ENCODE data around the gene ZBTB21. TPM values are rescaled to one million over a fixed set of nuclear protein-coding genes. Genes with fewer than 3 reads are reported as not detected.

ZBTB21 gene
- total and polyA plus RNA-seq, 9 of the 15 experiments (the other 6 are each of a cell fraction or from before 2014, with no cell fraction given), result 2.2 to 15.2 (median 8.7) TPM

DNA sequence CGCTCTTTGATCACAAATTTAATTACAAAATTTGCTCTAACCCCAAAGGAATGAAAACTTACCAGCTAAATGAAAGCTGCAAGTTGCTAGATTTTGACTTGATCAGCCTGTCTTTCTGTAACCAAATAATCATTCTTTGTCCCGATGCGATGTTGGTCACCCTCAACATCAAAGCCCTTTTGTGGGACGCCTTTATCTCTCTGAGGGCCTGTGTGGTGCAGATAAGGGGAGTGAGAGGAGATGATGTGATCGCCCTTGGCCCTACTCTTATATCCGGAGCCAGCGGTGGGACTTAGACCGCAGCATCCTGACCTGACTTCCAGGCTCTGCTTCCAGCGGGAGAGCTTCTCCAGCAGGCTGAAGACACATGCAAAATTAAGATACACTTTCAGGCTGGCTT is 41.6 kb upstream of the ZBTB21 start (continued):
- TF ChIP-seq, protein P1, sequence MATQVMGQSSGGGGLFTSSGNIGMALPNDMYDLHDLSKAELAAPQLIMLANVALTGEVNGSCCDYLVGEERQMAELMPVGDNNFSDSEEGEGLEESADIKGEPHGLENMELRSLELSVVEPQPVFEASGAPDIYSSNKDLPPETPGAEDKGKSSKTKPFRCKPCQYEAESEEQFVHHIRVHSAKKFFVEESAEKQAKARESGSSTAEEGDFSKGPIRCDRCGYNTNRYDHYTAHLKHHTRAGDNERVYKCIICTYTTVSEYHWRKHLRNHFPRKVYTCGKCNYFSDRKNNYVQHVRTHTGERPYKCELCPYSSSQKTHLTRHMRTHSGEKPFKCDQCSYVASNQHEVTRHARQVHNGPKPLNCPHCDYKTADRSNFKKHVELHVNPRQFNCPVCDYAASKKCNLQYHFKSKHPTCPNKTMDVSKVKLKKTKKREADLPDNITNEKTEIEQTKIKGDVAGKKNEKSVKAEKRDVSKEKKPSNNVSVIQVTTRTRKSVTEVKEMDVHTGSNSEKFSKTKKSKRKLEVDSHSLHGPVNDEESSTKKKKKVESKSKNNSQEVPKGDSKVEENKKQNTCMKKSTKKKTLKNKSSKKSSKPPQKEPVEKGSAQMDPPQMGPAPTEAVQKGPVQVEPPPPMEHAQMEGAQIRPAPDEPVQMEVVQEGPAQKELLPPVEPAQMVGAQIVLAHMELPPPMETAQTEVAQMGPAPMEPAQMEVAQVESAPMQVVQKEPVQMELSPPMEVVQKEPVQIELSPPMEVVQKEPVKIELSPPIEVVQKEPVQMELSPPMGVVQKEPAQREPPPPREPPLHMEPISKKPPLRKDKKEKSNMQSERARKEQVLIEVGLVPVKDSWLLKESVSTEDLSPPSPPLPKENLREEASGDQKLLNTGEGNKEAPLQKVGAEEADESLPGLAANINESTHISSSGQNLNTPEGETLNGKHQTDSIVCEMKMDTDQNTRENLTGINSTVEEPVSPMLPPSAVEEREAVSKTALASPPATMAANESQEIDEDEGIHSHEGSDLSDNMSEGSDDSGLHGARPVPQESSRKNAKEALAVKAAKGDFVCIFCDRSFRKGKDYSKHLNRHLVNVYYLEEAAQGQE (IDR thresholded peaks at IDR 0.05; ENCODE audit: borderline replicate concordance), result no peak; the same call in 1 of the 2 replicates
- TF ChIP-seq, protein P1 (CRISPR knock-in tag; IDR thresholded peaks at IDR 0.05; ENCODE audit: low read depth), result no peak
- TF ChIP-seq ZFP1 (CRISPR knock-in tag; IDR thresholded peaks at IDR 0.05) (no peak), NFATC3 (IDR thresholded peaks at IDR 0.05) (no peak), NCOA6 (IDR thresholded peaks at IDR 0.05) (no peak), ZNF23 (CRISPR knock-in tag; IDR thresholded peaks at IDR 0.05) (no peak), KLF13 (tag; IDR thresholded peaks at IDR 0.05; ENCODE audit: borderline replicate concordance, low read depth) (no peak), CC2D1A (IDR thresholded peaks at IDR 0.05) (no peak), RFX5 (IDR thresholded peaks at IDR 0.05; ENCODE audit: low read depth, low read length) (no peak), SRSF7 (optimal IDR thresholded peaks at IDR 0.05; ENCODE audit: low read depth, low read length) (no peak), SETDB1 (IDR thresholded peaks at IDR 0.05; ENCODE audit: low read length) (no peak), SREBF2 (CRISPR knock-in tag; IDR thresholded peaks at IDR 0.05) (no peak), NEUROD1 (IDR thresholded peaks at IDR 0.05; ENCODE audit: borderline replicate concordance, low read depth, low read length, partially characterized antibody) (peak; percentile 37), SMARCA5 (IDR thresholded peaks at IDR 0.05) (no peak), CCAR2 (IDR thresholded peaks at IDR 0.05; ENCODE audit: low read depth, low read length) (0 out of 2 replicates have a peak, but pooled peaks have one; percentile 65), PHTF2 (CRISPR knock-in tag; IDR thresholded peaks at IDR 0.05) (no peak), RBM22 (IDR thresholded peaks at IDR 0.05; ENCODE audit: low read depth, low read length, poor library complexity, severe bottlenecking) (no peak), JUNB (CRISPR knock-in tag; conservative IDR thresholded peaks at IDR 0.05) (no peak), HMG20A (CRISPR knock-in tag; conservative IDR thresholded peaks at IDR 0.05) (no peak), ZNF699 (CRISPR knock-in tag; IDR thresholded peaks at IDR 0.05; ENCODE audit: insufficient replicate concordance) (no peak)
- TF ChIP-seq, protein P2, sequence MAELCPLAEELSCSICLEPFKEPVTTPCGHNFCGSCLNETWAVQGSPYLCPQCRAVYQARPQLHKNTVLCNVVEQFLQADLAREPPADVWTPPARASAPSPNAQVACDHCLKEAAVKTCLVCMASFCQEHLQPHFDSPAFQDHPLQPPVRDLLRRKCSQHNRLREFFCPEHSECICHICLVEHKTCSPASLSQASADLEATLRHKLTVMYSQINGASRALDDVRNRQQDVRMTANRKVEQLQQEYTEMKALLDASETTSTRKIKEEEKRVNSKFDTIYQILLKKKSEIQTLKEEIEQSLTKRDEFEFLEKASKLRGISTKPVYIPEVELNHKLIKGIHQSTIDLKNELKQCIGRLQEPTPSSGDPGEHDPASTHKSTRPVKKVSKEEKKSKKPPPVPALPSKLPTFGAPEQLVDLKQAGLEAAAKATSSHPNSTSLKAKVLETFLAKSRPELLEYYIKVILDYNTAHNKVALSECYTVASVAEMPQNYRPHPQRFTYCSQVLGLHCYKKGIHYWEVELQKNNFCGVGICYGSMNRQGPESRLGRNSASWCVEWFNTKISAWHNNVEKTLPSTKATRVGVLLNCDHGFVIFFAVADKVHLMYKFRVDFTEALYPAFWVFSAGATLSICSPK (IDR thresholded peaks at IDR 0.05; ENCODE audit: borderline replicate concordance), result no peak

Data from K562 (cell line).